ENCODE data around the gene KLHL8.
A peak's percentile ranks its signal among the peaks of the same experiment; 100 is the strongest.
"Not testable (repeated sequence)": the region's sequence is repeated elsewhere in the genome, so short reads cannot be mapped to it uniquely, and the experiment has no call there.

The KLHL8 gene

GRCh38 chr4:87166296-87166854 lies 54.0 kb downstream of the KLHL8 start:
- no peak for DNase-seq

- DNase-seq: no peak
Measured at GRCh38 chr4:87165892-87166291, 54.5 kb downstream of the KLHL8 start.

- DNase-seq: no peak
Measured at GRCh38 chr4:87153078-87153870, 67.1 kb downstream of the KLHL8 start.

GRCh38 chr4:87152310-87153041 lies 67.9 kb downstream of the KLHL8 start:
- no peak for DNase-seq

GRCh38 chr4:87151730-87152129 lies 68.7 kb downstream of the KLHL8 start:
- DNase-seq: no peak

- DNase-seq: peak; percentile 15 to 17
Measured at GRCh38 chr4:87150498-87151261, 69.7 kb downstream of the KLHL8 start.

GRCh38 chr4:87147116-87147515 lies 73.3 kb downstream of the KLHL8 start:
- no peak for DNase-seq

GRCh38 chr4:87145934-87146333 lies 74.5 kb downstream of the KLHL8 start:
- DNase-seq: not testable (repeated sequence)

GRCh38 chr4:87144356-87144755 lies 76.1 kb downstream of the KLHL8 start:
- DNase-seq: no peak

- no peak for DNase-seq
Measured at GRCh38 chr4:87141428-87141827, 79.0 kb downstream of the KLHL8 start.

- DNase-seq: no peak
Measured at GRCh38 chr4:87134122-87134521, 86.3 kb downstream of the KLHL8 start.

GRCh38 chr4:87133183-87133582 lies 87.2 kb downstream of the KLHL8 start:
- no peak for DNase-seq

- no peak for DNase-seq
Measured at GRCh38 chr4:87132035-87132434, 88.4 kb downstream of the KLHL8 start.

- DNase-seq: no peak
Measured at GRCh38 chr4:87130985-87131703, 89.3 kb downstream of the KLHL8 start.

GRCh38 chr4:87129681-87130080 lies 90.7 kb downstream of the KLHL8 start:
- DNase-seq: no peak

- no peak for DNase-seq
Measured at GRCh38 chr4:87128006-87128705, 92.3 kb downstream of the KLHL8 start.

GRCh38 chr4:87126056-87126455 lies 94.4 kb downstream of the KLHL8 start:
- DNase-seq: no peak

- no peak for DNase-seq
Measured at GRCh38 chr4:87122252-87122651, 98.2 kb downstream of the KLHL8 start.

GRCh38 chr4:87121341-87122065 lies 98.9 kb downstream of the KLHL8 start:
- DNase-seq: no peak

- DNase-seq: no peak
Measured at GRCh38 chr4:87120411-87121162, 99.8 kb downstream of the KLHL8 start.

All from activated CD4-positive, alpha-beta T cell treated with anti-CD3 and anti-CD28 coated beads, Interleukin-2, amount 50 U/mL, for 4 hours (primary cell).